HG02798 (cell line): Measurements from ENCODE around the gene PAXIP1.

Experiments used
- ATAC-seq: cut with Tn5 transposase; IDR thresholded peaks from one replicate; pipeline ENCODE4 v1.9.1; 2021; ENCODE audit warnings: mild to moderate bottlenecking; ENCODE audit not compliant: unreplicated experiment, poor library complexity

The PAXIP1 gene

DNA sequence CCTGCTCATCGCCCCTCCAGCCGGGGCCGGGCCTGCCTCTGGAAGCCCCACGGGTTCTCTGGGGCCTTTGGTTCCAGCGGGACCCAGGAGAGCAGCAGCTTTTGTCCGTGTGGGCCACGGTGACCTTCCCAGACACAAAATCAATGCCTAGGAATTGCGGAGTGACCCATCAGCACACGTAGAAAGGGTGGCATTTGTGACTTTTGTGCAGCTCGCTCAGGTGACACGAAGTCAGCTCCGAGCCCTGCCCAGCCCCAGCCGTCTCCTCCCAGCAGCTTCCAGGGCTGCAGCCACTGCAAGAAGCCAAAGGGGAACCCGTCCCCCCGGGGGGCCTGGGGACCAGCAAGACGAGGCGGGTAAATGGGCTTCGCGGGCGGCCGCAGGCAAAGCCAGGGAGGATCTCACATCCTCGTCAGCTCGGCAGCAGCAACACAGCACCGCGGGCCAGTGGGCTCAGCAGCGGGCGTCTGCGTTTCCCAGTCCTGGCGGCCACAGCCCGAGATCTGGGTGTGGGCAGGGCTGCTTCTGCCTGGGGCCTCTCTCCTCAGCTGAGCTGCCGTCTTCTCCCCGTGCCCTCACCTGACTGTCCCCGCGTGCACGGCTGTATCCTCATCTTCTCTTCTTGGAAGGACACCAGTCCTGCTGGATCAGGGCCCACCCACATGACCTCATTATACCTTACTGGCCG is 88.5 kb downstream of the PAXIP1 start:
- no peak for ATAC-seq

DNA sequence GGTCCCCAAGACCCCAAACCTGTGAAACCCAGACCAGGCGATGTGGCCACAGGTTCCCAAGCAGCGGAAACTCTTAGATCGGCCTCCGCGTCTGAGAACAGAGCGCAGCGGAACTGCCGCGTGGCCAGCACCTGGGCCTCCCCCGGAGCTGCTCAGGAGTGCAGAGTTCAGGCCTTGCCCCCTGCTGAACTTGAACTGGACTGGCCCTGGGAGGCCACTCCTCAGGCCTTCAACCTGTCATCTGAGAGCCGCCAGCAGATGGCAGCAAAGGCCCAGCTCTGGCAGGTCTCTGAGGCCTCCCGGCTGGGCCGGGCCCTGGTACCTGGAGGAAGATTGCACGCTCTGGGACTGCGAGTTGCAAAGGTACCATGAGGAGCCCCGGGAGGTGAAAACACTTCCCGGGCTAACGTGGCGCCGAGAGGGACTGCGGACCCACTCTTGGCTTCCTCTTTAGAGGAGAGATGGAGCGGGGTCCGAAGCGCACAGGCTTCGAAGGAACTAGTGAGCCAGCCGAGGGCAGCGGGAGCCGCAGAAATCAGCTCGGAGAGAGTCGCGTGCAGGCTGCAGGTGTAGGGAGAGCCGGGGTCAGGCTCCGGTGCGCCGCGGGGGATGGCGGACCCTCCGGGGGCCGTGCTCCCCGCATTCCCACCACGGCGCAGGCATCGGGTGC is 89.2 kb downstream of the PAXIP1 start:
- ATAC-seq = peak; percentile 98

DNA sequence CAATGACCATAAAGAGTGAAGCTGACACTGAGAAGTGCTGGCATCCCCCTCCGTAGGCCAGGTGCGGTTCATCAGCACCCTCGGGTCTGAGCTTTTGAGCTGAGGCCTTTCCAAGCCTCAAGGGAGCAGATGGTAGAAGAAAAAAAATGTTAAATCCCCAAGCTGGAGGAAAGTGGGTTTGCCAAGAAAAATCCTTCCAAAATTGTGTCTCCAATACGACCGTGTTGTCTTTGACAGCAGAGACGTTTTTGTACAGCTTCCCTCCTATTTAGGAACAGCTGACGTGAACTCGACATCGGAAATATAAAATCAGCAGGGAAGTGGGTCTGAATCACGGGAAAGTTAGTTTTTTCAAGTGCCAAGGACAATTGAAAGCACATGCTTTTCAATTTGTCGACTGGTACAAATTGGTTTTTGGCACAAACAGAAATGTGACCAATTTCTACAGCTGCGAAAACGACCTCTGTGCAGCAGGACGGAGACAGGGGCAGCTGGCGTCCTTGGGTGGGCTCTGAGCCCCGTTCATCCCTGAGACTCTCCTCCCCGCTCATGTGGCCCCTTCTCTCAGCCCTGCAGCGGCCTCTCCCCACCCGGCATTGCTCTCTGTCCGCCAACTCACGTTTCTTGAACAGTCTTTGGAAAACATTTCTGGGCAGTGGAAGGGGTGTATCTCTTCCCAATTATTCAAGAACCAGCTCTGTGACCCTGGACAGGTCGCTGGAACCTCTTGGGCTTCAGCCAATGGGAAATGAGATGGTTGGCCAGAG is 89.9 kb downstream of the PAXIP1 start:
- no peak for ATAC-seq

DNA sequence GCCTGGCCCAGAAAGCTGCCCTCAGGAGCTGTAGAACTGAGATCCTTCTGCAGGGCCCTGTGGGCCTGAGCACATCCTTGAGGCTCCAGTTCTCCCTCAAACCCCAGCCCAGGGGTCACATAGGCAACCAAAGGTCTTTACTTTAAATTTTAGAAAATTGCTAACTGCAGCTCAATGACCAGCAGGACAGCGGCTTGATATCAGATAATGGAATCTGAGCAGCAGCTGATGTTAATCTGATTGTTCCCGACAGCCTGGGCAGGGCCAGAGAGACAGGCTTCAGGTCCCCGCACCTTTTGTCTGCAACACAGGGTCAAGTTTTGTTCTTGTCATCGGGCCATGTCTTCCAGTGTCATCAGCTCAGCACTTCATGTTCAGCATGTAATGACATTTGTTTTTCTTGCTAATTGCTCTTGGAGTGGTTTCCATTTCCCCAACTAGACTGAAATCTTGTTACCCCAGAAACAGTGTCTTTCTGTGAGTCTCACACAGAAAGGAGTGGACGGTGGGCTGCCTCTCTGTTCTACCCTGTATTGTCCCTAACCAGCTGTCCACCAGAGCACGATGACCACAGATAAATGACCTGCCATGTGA is 91.0 kb downstream of the PAXIP1 start:
- ATAC-seq = no peak

DNA sequence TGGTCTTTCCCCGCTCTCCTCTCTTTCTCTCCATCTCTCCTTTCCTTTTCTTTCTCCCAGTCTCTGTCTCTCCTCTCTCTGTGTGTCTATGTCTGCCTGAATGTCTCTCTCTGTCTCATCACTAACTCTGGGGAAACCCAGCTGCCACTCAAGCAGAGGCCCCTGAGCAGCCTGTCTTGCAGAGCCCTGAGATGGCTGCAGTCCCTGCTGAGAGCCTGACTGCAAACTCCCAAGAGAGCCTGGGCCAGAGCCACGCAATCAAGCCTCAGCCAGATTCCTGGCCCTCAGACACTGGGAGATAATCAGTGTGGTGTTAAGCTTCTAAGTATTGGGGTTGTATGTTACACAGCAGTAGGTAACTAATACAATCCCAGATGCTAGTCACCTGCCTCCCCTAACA is 91.5 kb downstream of the PAXIP1 start:
- no peak for ATAC-seq

DNA sequence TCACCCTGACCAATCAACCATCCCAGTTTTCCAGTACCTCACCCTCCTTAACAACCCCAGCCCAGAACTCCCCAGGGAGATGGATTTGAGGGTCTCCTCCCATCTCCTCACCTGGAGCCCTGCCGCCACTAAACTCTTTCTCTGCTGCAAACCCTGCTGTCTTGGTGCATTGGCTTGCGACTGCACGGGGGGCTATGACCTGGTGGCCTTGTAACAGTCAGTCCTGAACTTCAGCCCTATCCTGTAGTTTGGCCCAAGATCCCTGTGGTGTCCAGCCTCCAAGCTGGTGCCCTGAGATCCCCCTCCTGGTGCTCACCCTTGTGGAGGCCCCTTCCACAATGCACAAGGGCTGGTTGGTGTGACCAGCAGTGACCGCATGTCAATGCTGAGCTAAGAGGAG is 91.9 kb downstream of the PAXIP1 start:
- no peak for ATAC-seq

DNA sequence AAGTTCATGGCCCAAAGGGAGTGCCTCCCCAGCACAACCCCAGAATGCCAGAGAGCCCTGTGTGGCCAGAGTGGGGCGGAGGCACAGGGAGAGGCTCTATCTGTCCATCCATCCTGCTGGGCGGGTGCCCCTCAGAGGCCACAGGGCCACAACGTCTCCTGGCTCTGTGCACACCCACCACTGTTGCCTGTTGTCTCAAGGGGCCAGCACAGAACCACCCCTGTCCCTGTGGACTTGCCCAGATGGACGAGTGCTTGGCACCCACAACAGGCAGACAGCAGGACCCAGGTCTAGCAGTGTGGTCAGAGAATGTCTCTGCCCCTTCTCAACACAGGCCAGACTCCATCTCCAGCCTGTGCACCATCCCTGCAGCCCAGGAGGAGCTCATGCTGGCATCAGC is 92.8 kb downstream of the PAXIP1 start:
- ATAC-seq = no peak

DNA sequence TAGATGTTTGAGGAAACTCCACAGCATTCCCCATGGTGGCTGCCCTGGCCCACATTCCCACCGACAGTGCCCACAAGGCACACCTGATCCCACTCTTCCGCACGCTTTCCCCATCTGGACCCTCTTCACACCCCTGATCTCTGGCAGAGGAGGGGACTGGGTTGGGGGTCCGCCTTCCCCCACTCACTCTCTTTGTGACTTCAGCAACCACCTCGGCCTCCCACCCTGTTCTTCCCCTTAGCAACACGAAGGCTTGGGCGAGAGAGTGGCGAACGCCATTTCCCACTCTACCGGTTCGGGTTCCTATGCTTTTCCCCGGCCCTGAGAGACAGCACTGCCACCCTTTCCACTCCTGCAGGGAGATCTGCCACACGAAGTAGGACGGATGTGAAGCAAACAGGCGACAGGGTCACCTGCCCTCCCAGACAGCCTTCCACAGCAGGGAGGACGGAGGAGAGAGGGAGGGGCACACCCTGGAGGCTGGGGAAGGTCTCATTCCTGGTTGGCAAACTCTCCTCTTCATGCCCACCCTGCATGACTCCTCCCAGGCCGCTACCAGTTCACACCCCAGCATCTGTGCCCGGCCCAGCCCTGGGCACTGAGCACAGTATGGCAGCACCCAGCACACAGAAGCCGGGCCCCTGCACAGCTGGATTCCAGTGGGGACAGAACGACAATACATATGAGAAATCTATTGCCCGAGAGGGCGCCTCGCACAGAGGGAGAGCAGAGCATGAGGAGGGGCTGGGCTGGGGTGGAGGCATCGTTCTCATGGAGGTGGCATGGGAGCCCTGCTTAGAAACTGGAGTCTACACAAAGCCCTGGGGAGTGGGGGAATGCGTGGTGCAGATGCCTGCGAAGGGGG is 93.5 kb downstream of the PAXIP1 start:
- ATAC-seq = no peak

DNA sequence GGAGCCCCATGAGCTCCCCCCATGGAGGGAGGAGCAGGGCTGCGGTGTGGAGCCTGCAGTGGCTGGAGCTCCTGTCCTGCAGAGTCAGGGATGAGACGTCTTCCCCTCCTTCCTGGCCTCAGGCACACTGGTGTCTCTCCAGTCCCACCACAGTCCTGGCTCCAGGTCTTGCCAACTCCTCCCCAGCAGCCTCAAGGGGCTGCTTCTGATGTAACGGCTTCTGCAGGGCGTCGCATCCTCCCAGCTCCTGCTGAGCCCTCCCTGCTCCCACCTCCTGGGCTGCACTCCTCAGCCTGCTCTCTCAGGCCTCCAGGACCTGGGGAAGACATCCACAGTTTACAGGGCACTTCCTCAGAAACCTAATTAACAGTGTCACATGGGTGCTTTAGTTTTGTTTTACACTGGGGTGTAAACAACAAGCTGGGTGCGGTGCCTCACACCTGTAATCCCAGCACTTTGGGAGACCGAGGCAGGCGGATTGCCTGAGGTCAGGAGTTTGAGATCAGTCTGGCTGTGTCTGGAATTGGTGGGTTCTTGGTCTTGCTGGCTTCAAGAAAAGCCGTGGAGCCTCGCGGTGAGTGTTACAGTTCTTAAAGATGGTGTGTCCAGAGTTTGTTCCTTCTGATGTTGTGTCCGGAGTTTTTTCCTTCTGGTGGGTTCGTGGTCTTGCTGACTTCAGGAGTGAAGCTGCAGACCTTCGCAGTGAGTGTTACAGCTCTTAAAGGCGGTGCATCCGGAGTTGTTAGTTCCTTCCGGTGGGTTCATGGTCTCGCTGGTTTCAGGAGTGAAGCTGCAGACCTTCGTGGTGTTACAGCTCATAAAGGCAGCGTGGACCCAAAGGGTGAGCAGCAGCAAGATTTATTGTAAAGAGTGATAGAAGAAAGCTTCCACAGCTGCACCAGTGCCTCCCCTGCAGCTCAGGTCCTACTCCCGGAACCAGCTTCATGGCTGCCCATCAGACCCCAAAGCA is 95.0 kb downstream of the PAXIP1 start:
- no peak for ATAC-seq

DNA sequence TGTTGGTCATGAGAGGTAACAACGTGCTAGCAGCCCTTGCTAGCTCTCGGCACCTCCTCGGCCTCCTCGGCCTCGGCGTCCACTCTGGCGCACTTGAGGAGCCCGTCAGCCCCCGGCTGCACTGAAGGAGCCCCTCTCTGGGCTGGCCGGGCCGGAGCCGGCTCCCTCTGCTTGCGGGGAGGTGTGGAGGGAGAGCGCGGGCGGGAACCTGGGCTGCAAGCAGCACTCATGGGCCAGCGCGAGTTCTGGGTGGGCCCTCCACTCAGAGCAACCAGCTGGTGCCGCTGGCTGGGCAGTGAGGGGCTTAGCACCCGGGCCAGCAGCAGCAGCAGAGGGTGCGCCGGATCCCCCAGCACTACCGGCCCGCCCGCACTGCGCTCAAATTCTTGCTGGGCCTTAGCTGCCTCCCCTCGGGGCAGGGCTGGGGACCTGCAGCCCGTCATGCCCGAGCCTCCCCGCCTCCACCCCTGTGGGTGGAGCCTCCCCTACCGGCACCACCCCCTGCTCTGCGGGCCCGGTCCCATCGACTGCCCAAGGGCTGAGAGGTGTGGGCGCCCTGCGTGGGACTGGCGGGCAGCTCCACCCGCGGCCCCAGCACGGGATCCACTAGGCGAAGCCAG is 96.1 kb downstream of the PAXIP1 start:
- no peak for ATAC-seq

DNA sequence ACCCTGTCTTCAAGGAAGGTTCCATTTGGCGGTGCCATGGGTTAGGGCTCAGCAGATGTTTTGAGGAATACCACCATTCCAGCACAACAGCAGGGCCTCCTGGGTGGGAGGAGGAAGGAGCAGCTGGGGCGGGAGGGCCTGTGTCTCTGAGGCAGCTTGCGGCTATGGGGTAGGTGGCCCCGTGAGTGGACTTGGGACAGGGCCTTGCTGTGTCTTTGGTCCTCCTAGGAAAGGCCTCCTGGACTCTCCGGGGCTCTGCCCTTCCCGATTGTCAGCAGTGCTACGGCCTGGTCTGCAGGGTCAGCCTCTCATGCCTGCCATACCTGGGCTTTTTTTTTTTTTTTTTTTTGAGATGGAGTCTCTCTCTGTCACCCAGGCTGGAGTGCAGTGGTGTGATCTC is 96.7 kb downstream of the PAXIP1 start:
- ATAC-seq = no peak

DNA sequence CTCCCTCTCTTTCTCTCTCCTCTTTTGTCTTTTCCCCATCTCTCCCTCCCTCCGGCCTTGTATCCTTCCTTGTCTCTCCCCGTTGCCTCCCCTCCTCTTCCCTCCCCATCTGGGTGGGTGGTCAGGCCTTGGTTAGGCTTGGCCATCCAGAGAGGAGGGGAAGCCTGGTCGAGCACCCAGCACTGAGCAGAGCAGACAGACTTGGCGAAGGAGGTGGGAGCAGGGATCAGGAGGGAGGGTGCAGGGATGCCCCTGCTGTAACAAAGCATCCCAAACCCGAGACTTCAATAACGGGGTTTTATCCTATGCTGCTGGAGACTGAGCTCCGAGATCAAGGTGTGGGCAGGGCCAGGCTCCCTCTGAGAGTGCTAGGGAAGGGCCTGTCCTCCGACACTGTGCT is 97.3 kb downstream of the PAXIP1 start:
- no peak for ATAC-seq

DNA sequence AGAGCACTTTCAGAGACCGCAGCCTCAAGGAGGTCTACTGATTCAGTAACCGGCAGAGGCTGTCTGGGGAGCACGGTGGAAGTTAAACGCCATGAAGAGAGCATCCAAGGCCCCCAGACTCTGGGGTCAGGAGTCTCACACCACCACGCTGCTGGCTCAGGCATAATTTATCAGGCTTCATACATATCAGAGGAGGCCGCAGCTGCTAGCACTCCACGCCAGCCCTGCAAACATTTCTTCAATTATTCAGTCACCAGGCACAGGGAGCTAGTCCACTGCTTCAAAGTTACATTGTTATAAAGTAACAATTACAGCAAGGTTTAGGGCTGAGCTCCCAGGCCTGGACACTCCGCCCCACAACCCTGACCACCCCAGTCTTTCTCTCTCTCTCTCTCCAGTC is 97.8 kb downstream of the PAXIP1 start:
- ATAC-seq = no peak

DNA sequence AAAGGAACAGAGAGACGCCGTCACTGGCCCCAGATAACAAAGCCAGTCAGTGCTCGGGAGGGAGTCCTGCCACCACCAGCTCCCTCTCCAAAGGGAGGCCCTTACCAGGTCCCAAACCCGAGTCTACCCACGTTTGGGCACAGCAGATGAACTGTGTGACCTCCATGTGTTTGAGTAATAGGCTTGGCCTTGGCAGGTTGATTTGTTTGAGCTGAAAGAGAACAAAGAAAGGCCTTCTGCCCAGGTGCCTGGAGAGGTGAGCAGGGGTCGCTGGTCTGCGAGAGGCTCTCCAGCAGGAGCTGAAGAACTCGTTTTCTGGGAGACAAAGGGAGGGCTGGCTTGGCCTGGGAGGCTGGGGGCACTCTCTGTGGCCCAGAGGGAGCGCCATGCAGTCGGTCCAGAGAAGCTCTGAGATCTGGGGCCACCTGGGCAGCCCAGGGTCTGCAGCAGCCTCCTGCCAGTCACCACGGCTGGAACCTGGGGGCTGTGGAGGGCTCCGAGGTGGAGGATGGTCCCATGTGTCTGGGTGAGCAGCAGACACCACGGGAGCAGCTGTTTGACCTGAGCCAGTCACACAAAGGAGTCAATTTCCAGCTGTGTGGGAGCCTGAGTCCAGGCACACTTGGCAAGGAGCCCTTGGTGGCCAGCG is 99.7 kb downstream of the PAXIP1 start:
- no peak for ATAC-seq

DNA sequence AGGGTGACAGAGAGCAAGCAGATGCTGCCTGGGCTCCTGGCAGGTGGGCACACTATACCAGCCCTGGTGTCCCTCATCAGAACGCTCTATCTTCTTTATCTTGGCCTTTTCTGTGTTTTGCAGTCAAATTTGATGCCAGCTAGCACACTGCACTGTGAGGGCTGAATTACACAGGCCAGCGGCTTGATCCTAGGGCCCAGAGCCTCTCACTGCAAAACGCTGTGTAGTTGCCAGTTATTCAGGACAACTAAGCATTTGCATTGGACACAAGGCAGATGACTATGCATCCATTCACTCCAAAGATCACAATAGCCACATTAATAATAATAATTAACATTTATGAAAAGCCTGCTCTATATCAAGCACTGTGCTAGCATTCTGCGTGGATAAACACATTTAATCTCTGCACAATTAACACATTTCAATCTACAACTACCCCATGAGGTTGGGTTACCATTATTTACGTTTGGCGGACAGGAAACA is 100.3 kb downstream of the PAXIP1 start:
- no peak for ATAC-seq

DNA sequence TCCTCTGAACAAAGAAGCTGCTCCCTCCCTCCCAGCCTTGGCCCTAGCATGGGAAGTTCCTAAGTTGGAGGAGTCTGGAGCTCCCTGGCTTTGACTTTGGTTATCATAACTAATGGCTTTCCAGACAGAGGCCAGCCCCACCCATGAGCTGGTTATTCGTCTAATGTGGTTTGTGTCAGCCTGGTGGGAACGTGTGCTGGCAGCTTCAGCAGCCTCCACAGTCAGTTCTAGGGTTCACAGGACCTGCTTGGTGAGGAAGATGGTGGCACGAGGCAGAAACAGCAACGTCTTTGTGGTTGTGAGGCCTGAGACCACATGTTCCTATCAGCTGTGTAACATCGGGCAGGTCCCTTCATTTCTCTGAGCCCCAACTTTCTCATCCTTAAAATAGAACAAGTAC is 103.1 kb downstream of the PAXIP1 start:
- ATAC-seq = no peak

DNA sequence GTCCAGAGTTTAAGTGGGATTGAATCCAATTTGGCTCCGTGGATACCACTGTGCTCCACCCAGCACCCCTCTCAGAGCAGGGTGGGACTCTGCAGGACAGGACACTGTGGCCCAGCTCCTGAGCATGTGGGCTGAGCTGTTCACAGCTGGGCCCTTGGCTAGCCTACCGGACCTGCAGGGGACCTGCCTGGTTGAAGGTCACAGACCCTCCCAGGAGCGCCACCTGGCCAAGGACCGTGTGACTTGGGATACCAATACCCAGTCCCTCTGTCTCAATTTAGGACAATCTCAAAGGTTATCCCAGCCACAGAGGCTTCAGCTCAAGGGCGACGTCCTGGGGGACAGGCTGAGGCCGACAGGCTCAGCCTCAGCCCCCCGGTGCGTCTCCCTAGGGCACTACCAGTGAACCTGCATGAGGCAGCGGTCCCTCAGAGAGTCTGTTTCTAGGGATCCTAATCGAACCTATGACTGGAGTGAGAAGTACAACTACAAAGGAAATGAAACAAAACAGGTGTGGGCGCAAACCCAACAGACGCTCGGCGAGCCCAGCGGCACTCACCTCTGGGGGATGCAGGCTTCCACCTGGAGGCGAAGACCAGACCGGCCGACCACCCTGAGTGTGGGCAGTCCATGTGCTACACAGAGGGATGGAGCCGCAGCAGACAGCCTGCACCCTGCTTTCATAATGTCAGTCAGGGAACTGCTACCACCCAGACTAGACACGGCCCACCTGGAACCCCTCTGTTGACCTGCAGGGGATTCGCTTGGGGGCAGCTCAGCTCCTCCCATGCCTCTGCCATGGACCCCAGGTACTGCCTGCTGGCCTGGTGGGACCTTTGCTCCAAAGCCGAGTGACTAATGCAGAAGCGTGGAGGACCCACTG is 103.7 kb downstream of the PAXIP1 start:
- ATAC-seq = no peak
